Measurements from ENCODE around the gene RRH. TPM values are rescaled to one million over a fixed set of nuclear protein-coding genes. Genes with fewer than 3 reads are reported as not detected.

Gene RRH
- polyA plus RNA-seq, 1 donor (not counting 4 experiments of a cell fraction or from before 2014, with no cell fraction given): 0.20 TPM

DNA sequence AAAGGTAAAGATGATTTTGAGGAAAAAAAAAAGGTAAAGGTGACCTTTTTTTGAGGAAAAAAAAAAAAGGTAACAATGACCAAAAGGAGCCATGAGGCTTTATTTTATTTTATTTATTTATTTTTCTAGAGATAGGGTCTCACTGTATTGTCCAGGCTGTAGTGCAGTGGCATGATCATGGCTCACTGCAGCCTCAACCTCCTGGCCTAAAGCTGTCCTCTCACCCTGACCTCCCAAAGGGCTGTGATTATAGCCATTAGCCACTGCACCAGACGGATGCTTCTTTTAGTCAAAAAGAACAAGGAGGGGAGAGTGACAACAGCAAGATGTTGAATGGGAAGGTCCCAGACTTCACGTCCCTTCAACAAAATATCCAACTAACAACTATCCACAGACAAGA lies 50.6 kb downstream of the RRH start:
- Histone ChIP-seq H3K79me2 (ENCODE audit: control insufficient read depth, insufficient read depth, low read length) (no peaks in the 10 kb centered on the region), H3K36me3 (ENCODE audit: control insufficient read depth in 2 of 2, extremely low read depth in 1 of 2, insufficient read depth in 2 of 2, low read length in 2 of 2) (no peaks in the 10 kb centered on the region), H3K27ac (ENCODE audit: control insufficient read depth, insufficient read depth, low read length) (no peak overlapping the region), H3K9me3 (ENCODE audit: control insufficient read depth, low read depth, low read length) (no peaks in the 10 kb centered on the region), H2AFZ (ENCODE audit: control insufficient read depth, low read length) (no peak overlapping the region), H3K27me3 (ENCODE audit: control insufficient read depth, extremely low read depth, insufficient read depth, low read length) (no peaks in the 10 kb centered on the region), H3K4me1 (ENCODE audit: control insufficient read depth, extremely low read depth, insufficient read depth, low read length) (peaks cover 16% of the 10 kb centered on the region), H3K4me2 (ENCODE audit: control insufficient read depth, extremely low read depth, insufficient read depth, low read depth, low read length) (no peak overlapping the region), H3K9ac (ENCODE audit: control insufficient read depth, extremely low read depth, insufficient read depth, low read length) (no peak overlapping the region), H3K9me1 (ENCODE audit: control insufficient read depth, extremely low read depth, insufficient read depth, low read length) (no peaks in the 10 kb centered on the region), H4K20me1 (ENCODE audit: control insufficient read depth, extremely low read depth, insufficient read depth, low read length) (no peaks in the 10 kb centered on the region), H3K4me3 (ENCODE audit: control insufficient read depth in 2 of 3, extremely low read depth in 1 of 3, insufficient read depth in 2 of 3, low read depth in 1 of 3, low read length in 3 of 3) (no peak overlapping the region)
- DNase-seq (ENCODE audit: low read depth, low spot score) (no peak), FAIRE-seq (no peak)
- dilution Hi-C loops (cut with MboI; ENCODE audit: extremely low pct_ligation_motif_present, low sequenced_read_pairs): no loop called here
- TF ChIP-seq EZH2 (IDR thresholded peaks at IDR 0.05; ENCODE audit: low read length): no peak
- TF ChIP-seq CTCF (optimal IDR thresholded peaks at IDR 0.05 in 1 of 3, IDR thresholded peaks at IDR 0.05 in 1 of 3, conservative IDR thresholded peaks at IDR 0.05 in 1 of 3; ENCODE audit: extremely low read depth in 1 of 3, insufficient read depth in 2 of 3, low read length in 3 of 3): no peak

DNA sequence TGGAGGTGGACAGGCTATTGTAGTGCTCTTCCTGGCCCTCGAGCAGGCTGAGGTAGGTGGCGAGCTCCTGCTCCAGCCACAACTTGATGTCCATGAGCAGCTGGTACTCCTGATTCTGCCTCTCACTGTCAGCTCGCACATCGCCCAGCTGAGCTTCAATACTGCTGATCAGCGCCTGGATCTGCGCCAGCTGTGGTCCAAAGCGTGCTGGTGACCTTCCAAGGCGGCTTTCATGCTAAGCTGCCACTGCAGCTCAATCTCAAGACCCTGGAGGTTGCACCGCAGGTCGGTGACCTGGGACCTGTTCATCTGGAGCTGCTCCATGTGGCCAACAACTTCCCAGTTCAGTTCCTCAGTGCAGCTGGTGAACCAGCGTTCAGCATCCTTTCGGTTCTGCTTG lies 51.3 kb downstream of the RRH start:
- Histone ChIP-seq H3K9me1 (ENCODE audit: control insufficient read depth, extremely low read depth, insufficient read depth, low read length) (no peaks in the 10 kb centered on the region), H3K9me3 (ENCODE audit: control insufficient read depth, low read depth, low read length) (no peaks in the 10 kb centered on the region), H3K27ac (ENCODE audit: control insufficient read depth, insufficient read depth, low read length) (no peak overlapping the region), H3K9ac (ENCODE audit: control insufficient read depth, extremely low read depth, insufficient read depth, low read length) (no peak overlapping the region), H3K4me3 (ENCODE audit: control insufficient read depth in 2 of 3, extremely low read depth in 1 of 3, insufficient read depth in 2 of 3, low read depth in 1 of 3, low read length in 3 of 3) (no peak overlapping the region), H3K4me2 (ENCODE audit: control insufficient read depth, extremely low read depth, insufficient read depth, low read depth, low read length) (no peak overlapping the region), H4K20me1 (ENCODE audit: control insufficient read depth, extremely low read depth, insufficient read depth, low read length) (no peaks in the 10 kb centered on the region), H3K4me1 (ENCODE audit: control insufficient read depth, extremely low read depth, insufficient read depth, low read length) (peaks cover 9% of the 10 kb centered on the region), H3K36me3 (ENCODE audit: control insufficient read depth in 2 of 2, extremely low read depth in 1 of 2, insufficient read depth in 2 of 2, low read length in 2 of 2) (no peaks in the 10 kb centered on the region), H3K27me3 (ENCODE audit: control insufficient read depth, extremely low read depth, insufficient read depth, low read length) (no peaks in the 10 kb centered on the region), H2AFZ (ENCODE audit: control insufficient read depth, low read length) (no peak overlapping the region), H3K79me2 (ENCODE audit: control insufficient read depth, insufficient read depth, low read length) (no peaks in the 10 kb centered on the region)
- dilution Hi-C loops (cut with MboI; ENCODE audit: extremely low pct_ligation_motif_present, low sequenced_read_pairs): no loop called here
- DNase-seq (ENCODE audit: low read depth, low spot score): no peak
- no peak for FAIRE-seq
- TF ChIP-seq EZH2 (IDR thresholded peaks at IDR 0.05; ENCODE audit: low read length): no peak

GRCh38 chr4:109879636-109880314 lies 52.0 kb downstream of the RRH start:
- Histone ChIP-seq H3K4me1 (ENCODE audit: control insufficient read depth, extremely low read depth, insufficient read depth, low read length) (peaks cover 4% of the 10 kb centered on the region), H4K20me1 (ENCODE audit: control insufficient read depth, extremely low read depth, insufficient read depth, low read length) (no peaks in the 10 kb centered on the region), H3K36me3 (ENCODE audit: control insufficient read depth in 2 of 2, extremely low read depth in 1 of 2, insufficient read depth in 2 of 2, low read length in 2 of 2) (no peaks in the 10 kb centered on the region), H3K4me3 (ENCODE audit: control insufficient read depth in 2 of 3, extremely low read depth in 1 of 3, insufficient read depth in 2 of 3, low read depth in 1 of 3, low read length in 3 of 3) (no peak overlapping the region), H3K4me2 (ENCODE audit: control insufficient read depth, extremely low read depth, insufficient read depth, low read depth, low read length) (no peak overlapping the region), H3K79me2 (ENCODE audit: control insufficient read depth, insufficient read depth, low read length) (no peaks in the 10 kb centered on the region), H2AFZ (ENCODE audit: control insufficient read depth, low read length) (no peak overlapping the region), H3K27ac (ENCODE audit: control insufficient read depth, insufficient read depth, low read length) (no peak overlapping the region), H3K27me3 (ENCODE audit: control insufficient read depth, extremely low read depth, insufficient read depth, low read length) (no peaks in the 10 kb centered on the region), H3K9me3 (ENCODE audit: control insufficient read depth, low read depth, low read length) (no peaks in the 10 kb centered on the region), H3K9me1 (ENCODE audit: control insufficient read depth, extremely low read depth, insufficient read depth, low read length) (no peaks in the 10 kb centered on the region), H3K9ac (ENCODE audit: control insufficient read depth, extremely low read depth, insufficient read depth, low read length) (no peak overlapping the region)
- dilution Hi-C loops (cut with MboI; ENCODE audit: extremely low pct_ligation_motif_present, low sequenced_read_pairs): no loop called here
- FAIRE-seq: no peak
- TF ChIP-seq CTCF (optimal IDR thresholded peaks at IDR 0.05 in 1 of 3, IDR thresholded peaks at IDR 0.05 in 1 of 3, conservative IDR thresholded peaks at IDR 0.05 in 1 of 3; ENCODE audit: extremely low read depth in 1 of 3, insufficient read depth in 2 of 3, low read length in 3 of 3) (no peak), EZH2 (IDR thresholded peaks at IDR 0.05; ENCODE audit: low read length) (no peak)
- no peak for DNase-seq (ENCODE audit: low read depth, low spot score)

Measured in keratinocyte (primary cell).